ENCODE measurements around the gene ZNF862. TPM values are rescaled to one million over a fixed set of nuclear protein-coding genes. Genes with fewer than 3 reads are reported as not detected.

Gene ZNF862
- total RNA-seq, 1 experiment from 2014 or later: 1.9 TPM

DNA sequence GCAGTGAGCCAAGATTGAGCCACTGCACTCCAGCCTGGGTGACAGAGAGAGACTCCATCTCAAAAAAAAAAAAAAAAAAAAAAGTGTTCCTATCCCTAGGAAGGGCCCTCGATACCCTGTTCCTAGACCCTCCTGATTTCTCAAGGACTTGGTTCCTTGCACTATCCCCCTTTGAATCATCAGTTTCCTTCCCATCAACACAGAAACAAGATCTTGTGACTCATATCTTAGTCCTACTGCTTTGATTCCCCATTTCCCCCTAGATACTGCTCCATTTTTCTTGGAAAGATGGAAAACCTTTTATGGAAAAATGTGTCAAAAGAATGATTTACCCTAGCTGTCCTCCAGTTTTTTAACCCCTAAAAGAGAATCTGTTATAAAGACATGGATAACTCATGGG, 1.7 kb upstream of the ZNF862 start:
- H4K91ac ChIP-seq (ENCODE audit: insufficient read length, low read depth, low read length): no peak overlapping the region
- H3K9ac ChIP-seq (ENCODE audit: extremely low read depth, insufficient read length, low read length): no peak overlapping the region
- no peak overlapping the region for H2AFZ ChIP-seq (ENCODE audit: low read length)
- no peak overlapping the region for H2BK20ac ChIP-seq (ENCODE audit: low read depth, low read length, poor library complexity, severe bottlenecking)
- no CpG with 5 or more reads among the region's 1 CpG for WGBS (ENCODE audit: extremely low coverage, insufficient read length, low lambda C conversion rate)
- no peak overlapping the region for H3K4me3 Mint-ChIP-seq
- H3K36me3 Mint-ChIP-seq (ENCODE audit: insufficient read depth in 1 of 3, low read depth in 3 of 3): no peaks in the 10 kb centered on the region
- no peak overlapping the region for H4K5ac ChIP-seq (ENCODE audit: insufficient read length, low read depth, low read length)
- H2BK5ac ChIP-seq (ENCODE audit: insufficient read length, low read length): no peak overlapping the region
- no peak overlapping the region for H3K14ac ChIP-seq (ENCODE audit: insufficient read depth, low read length)
- peaks cover 19 to 25% of the 10 kb centered on the region in 2 experiments for H3K4me1 Mint-ChIP-seq
- H3K4me2 ChIP-seq (ENCODE audit: insufficient read depth, insufficient read length, low read length): no peak overlapping the region
- no peak overlapping the region for H4K8ac ChIP-seq (replicated peaks; ENCODE audit: insufficient read length, low read depth, low read length)
- H2BK120ac ChIP-seq (ENCODE audit: low read depth, low read length, poor library complexity, severe bottlenecking): no peak overlapping the region
- 0 out of 2 replicates have a peak, but pooled peaks cover 2% of the 10 kb centered on the region for H3K27me3 ChIP-seq (ENCODE audit: insufficient read depth, low read length)
- no peak overlapping the region for H3K23ac ChIP-seq (ENCODE audit: insufficient read length, low read depth, low read length)
- no peak overlapping the region for H2BK15ac ChIP-seq (ENCODE audit: low read depth, low read length)
- H3K9me3 ChIP-seq (ENCODE audit: control insufficient read depth, low read depth, low read length): no peaks in the 10 kb centered on the region
- no peak for DNase-seq
- no peak overlapping the region for H3K27ac Mint-ChIP-seq
- no peaks in the 10 kb centered on the region for H3K79me1 ChIP-seq (ENCODE audit: insufficient read depth, low read depth, low read length, poor library complexity, severe bottlenecking)
- H3K27ac ChIP-seq (ENCODE audit: insufficient read length, low read depth, low read length): no peak overlapping the region
- no peaks in the 10 kb centered on the region for H3K4me1 ChIP-seq (ENCODE audit: insufficient read depth, low read length)
- H2AK5ac ChIP-seq (ENCODE audit: insufficient read length, low read length): no peak overlapping the region
- no peak overlapping the region for H3T11ph ChIP-seq (ENCODE audit: low read length)
- H3K4ac ChIP-seq (ENCODE audit: low read depth, low read length): no peak overlapping the region
- H3K9me3 Mint-ChIP-seq: no peaks in the 10 kb centered on the region; a peak in 1 of 5 replicates
- peaks cover 50% of the 10 kb centered on the region for H3K27me3 Mint-ChIP-seq (ENCODE audit: low read depth)
- H3K23me2 ChIP-seq (ENCODE audit: insufficient read length, low read depth, low read length, poor library complexity, severe bottlenecking): peaks cover 6% of the 10 kb centered on the region
- H2BK12ac ChIP-seq (ENCODE audit: insufficient read length, low read depth, low read length): no peak overlapping the region
- no peaks in the 10 kb centered on the region for H3K79me2 ChIP-seq (ENCODE audit: insufficient read depth, low read length)
- TF ChIP-seq, protein P1, sequence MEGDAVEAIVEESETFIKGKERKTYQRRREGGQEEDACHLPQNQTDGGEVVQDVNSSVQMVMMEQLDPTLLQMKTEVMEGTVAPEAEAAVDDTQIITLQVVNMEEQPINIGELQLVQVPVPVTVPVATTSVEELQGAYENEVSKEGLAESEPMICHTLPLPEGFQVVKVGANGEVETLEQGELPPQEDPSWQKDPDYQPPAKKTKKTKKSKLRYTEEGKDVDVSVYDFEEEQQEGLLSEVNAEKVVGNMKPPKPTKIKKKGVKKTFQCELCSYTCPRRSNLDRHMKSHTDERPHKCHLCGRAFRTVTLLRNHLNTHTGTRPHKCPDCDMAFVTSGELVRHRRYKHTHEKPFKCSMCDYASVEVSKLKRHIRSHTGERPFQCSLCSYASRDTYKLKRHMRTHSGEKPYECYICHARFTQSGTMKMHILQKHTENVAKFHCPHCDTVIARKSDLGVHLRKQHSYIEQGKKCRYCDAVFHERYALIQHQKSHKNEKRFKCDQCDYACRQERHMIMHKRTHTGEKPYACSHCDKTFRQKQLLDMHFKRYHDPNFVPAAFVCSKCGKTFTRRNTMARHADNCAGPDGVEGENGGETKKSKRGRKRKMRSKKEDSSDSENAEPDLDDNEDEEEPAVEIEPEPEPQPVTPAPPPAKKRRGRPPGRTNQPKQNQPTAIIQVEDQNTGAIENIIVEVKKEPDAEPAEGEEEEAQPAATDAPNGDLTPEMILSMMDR (conservative IDR thresholded peaks at IDR 0.05): no peak
- H4K20me1 ChIP-seq (ENCODE audit: control insufficient read depth, insufficient read depth, insufficient read length): no peaks in the 10 kb centered on the region
- no peak overlapping the region for H3K18ac ChIP-seq (ENCODE audit: insufficient read length, low read depth, low read length)
- no peak overlapping the region for H3K56ac ChIP-seq (ENCODE audit: insufficient read length, low read depth, low read length)

All from H9 (cell line).